ENCODE data around the gene EDAR.

EDAR gene

GRCh38 chr2:108934583-108935245, 54.3 kb downstream of the EDAR start:
- DNase-seq (ENCODE audit: extremely low read depth, low read depth): no peak
- no peak for TF ChIP-seq CTCF (IDR thresholded peaks at IDR 0.05; ENCODE audit: low read depth, low read length)

- DNase-seq (ENCODE audit: extremely low read depth, low read depth): no peak
- no peak for TF ChIP-seq CTCF (IDR thresholded peaks at IDR 0.05; ENCODE audit: low read depth, low read length)
These were observed 54.9 kb downstream of the EDAR start for GRCh38 chr2:108934151-108934550.

- TF ChIP-seq CTCF (IDR thresholded peaks at IDR 0.05; ENCODE audit: low read depth, low read length): no peak
These were observed 55.3 kb downstream of the EDAR start for GRCh38 chr2:108933691-108934117.

GRCh38 chr2:108932736-108933332, 56.2 kb downstream of the EDAR start:
- no peak for DNase-seq (ENCODE audit: extremely low read depth, low read depth)
- TF ChIP-seq CTCF (IDR thresholded peaks at IDR 0.05; ENCODE audit: low read depth, low read length): no peak

More at GRCh38 chr2:108933691-108934117, 55.3 kb downstream of the EDAR start:
- no peak for DNase-seq (ENCODE audit: extremely low read depth, low read depth)

GRCh38 chr2:108931372-108931771, 57.6 kb downstream of the EDAR start:
- TF ChIP-seq CTCF (IDR thresholded peaks at IDR 0.05; ENCODE audit: low read depth, low read length): no peak
- DNase-seq (ENCODE audit: extremely low read depth, low read depth): no peak

GRCh38 chr2:108929807-108930425, 59.1 kb downstream of the EDAR start:
- no peak for DNase-seq (ENCODE audit: extremely low read depth, low read depth)
- TF ChIP-seq CTCF (IDR thresholded peaks at IDR 0.05; ENCODE audit: low read depth, low read length): no peak
